Measurements from ENCODE around the gene UBIAD1.
A peak's percentile ranks its signal among the peaks of the same experiment; 100 is the strongest.
"Not testable (repeated sequence)": the region's sequence is repeated elsewhere in the genome, so short reads cannot be mapped to it uniquely, and the experiment has no call there.

UBIAD1 gene, protein sequence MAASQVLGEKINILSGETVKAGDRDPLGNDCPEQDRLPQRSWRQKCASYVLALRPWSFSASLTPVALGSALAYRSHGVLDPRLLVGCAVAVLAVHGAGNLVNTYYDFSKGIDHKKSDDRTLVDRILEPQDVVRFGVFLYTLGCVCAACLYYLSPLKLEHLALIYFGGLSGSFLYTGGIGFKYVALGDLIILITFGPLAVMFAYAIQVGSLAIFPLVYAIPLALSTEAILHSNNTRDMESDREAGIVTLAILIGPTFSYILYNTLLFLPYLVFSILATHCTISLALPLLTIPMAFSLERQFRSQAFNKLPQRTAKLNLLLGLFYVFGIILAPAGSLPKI

DNA sequence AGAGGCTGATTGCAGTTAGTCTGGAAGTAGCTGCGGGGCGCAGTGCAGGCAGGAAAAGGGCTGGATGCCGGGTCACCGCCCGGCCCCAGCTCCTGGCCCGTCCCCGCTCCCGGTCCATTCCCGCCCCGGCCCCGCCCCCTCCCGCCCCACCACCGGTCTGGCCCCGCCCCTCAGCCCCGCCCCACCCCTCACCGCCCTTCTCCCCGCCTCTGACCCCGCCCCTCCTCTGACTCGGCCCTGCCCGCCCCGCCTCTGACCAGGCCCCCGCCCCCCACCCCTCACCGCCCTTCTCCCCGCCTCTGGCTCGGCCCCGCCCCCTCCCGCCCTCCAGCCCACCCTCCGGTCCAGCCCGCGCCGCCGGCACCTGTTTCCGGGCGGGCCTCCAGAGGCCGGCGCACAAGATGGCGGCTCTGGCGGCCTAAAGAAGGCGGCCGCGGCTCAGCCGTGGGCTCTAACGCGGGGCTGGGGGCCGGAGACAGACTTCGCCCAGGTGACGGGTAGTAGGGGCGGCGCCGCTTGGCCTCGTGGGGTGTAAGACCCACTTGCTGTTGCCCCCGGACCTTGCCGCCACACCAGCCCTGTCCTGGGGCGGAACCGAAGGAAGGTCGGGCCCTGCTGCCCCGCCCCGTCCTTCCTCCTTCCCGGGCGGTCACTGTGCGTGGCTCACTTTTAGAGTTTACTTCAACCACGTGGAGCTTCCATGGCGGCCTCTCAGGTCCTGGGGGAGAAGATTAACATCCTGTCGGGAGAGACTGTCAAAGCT, at the start of gene UBIAD1:
Gene UBIAD1, plus strand, starts transcription at position 367 of the 763 bp plus-strand sequence. Its CDS starts 334 bp downstream, at position 701.
- DNase-seq: peak; percentile 64 to 80

DNA sequence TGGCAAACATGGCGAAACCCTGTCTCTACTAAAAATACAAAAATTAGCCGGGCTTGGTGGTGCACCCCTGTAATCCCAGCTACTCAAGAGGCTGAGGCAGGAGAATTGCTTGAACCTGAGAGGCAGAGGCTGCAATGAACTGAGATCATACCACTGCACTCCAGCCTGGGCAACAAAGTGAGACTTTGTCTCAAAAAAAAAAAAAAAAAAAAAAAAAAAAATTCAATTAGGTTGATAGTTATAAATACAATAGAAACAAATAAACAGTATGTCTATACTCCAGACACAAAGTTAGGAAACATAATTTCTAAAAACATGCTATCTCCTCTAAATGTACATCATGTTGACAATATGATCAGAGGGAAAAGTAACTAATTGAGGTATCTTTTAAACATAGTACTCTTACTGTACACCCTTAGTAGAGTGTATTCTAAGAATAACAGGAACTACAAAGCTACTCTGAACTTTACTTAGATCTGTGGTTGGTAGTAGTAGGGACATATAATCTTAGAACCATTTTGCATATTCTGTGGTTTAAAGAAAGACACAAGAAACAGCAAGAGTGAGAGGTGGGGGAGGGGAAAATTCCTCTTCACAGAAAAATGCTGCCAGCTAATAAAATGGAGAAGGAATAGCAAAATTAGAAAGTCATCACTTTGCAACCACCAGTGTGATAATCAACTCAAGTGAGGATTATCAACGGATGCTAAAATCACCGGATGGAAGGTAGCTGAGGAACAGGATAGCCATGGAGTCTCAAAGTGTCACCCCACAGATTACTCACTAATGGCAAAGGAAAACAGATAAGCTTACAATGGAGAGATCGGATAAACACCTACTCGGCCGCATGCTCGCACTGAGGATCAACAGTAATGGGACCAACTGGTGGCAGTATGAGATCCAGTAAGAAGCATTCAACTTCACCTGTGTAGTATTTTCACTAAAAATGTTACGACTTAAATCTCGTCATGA, 45.6 kb upstream of the UBIAD1 start:
- no peak for DNase-seq

DNA sequence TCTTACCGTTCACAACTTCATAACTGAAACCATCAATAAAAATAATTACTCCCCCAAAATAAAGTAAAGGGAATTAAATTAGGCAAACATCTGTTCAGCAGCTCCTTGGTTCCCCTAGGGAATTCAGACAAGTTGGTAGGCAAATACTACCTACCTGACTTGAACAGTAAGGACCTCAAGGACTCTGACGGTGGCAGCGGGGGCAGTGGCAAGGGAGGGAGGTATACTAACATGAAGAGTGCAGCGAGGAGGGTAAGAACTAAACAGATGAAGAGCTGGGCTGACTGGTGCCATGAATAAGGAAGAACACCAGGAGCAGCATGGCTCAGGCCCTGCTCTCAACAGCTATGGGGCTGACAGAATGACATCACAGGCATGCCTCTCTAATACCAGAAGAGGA, 43.8 kb upstream of the UBIAD1 start:
- no peak for DNase-seq

DNA sequence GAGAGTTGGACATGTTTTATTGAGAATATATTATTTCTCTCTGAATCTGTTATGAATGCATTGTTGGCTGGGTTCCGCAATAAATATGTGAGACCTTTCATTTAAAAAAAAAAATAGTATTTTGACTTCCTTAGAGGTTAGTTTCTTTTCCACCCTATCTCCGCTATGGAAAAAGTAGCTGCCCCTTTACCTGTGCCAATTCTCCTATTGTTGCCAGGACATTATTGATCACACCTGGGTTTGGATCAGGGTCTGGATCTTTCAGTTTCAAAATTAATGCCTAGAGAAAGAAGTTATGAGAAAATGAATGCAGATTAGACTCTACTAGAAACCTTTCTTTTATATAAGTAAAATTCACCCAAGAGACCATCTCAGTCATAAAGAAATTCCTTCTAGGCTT, 39.8 kb upstream of the UBIAD1 start:
- DNase-seq: no peak

DNA sequence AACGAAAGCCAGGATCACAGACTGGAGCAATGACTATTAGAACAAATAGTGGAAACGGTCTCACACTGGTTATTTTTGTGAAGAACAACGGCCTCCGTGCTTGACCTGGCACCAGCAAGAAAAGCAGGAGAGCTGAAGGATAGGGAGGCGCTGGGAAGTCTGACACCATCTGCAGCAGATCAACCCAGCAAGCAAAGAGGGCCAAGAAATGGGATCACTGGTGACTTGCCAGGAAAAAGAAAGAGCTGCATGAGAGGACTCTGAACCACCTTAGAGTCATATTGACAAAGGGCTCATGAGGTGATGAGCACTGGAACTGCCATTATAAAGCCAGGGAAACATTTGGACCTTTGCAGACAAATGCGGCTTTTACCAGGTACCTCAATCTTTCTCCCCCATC, 35.6 kb upstream of the UBIAD1 start:
- no peak for DNase-seq

DNA sequence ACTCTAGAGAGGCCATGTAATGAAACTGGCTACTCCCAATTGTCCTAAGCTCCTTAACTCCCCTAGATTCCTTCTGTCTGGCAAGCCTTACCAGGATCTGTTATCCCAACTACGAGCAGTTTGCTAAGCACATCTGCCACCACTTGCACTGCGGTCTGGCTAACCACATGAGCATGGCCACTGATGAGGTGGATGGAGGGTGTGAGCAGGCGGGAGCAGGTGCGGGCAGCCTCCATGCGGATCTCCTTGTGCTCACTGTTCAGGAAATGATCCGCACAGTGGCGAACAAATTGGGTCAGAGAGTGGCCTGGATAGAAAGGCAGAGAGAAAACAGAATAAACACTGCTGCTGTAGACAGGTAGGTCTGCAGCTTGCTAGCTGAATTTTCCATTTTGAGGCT, 34.7 kb upstream of the UBIAD1 start:
- no peak for DNase-seq

DNA sequence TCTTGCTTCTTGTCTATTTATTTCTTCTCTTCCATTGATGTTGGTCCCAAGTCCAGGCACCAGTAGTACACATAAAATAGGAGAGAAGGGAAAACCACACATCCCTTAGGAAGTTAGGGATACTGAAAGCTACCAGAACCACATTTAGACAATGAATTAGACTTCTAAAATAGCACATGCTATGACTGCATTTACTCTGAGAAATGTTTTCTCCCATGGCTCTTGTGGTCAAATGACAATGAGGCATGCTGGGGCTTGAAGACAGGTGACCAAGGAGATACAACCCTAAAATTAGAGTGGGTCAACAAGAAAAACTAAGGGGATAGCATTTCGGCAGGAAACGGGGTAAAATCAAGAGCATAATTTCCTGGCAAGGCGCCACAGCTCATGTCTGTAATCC, 27.8 kb upstream of the UBIAD1 start:
- no peak for DNase-seq

DNA sequence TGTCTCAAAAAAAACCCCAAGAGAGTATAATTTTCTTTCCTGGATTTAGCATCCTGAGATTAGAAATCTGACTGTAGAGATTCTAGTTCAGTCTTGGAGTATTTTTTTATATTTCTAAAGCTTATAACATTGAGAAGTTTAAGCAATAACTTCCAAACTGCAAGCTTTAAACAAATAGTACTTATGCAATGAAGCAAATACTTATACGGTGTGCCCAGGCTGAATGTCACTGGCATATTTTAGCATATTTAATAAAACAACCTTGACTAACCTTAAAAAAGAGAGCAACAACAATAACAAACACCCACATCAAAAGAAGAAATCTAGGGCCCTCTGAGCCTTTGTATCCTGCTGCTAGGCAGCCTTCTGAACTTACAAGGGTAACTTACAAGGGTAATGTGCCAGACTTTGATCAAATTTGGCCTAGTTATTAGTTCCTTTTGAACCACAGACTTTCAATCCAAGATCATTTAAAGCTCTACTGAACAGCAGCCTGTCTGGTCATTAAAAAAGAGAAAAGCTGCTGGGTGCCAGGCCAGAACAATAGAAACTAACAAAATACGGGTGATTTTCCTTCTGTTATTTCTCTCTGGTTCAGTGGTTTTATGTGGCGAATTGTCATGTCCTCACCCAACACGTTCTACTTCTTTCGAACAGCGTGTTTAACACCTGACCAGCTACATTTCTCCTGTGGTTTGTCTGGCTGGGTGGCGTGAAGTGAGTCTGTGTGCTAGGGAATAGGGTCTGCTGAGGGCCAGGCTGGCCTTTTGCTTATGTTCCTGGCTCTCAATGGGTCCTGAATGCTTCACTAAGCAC, 26.9 kb upstream of the UBIAD1 start:
- no peak for DNase-seq

DNA sequence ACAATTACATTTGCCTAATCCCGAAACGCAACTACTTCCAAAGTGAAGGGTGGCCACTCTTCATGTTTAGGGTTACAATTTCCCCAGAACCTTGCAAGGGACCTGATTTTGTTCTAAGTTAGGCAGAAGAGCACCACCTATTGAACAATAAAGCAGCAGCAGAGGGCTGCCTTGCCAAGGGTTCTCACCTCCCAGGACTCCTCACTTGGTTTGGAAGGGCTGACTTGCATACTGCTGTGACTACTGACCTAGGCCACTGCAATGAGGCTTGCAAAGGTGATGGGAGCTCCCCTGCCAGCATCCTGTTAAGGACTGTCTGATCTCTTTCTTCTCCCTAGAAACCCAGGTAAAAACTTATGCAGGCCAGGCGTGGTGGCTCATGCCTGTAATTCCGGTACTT, 24.8 kb upstream of the UBIAD1 start:
- DNase-seq: no peak

DNA sequence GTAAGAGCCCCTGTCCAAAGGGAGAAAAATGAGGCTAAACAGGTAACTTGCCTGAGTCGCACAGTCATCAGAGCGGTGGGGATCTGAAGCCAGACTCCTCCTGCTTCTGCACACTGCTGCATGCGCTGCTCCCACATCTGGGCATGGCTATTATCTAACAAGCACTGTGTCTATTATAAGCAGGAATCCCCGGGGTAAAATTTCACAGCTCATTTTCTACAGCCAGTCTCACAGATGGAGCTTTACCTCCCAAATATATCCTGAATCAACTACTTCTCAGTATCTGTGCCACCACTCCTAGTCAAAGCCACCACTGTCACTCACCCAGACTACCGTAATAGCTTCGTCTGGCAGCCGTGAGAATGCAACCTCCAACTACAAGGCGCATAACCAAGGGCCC, 20.5 kb upstream of the UBIAD1 start:
- DNase-seq: no peak

DNA sequence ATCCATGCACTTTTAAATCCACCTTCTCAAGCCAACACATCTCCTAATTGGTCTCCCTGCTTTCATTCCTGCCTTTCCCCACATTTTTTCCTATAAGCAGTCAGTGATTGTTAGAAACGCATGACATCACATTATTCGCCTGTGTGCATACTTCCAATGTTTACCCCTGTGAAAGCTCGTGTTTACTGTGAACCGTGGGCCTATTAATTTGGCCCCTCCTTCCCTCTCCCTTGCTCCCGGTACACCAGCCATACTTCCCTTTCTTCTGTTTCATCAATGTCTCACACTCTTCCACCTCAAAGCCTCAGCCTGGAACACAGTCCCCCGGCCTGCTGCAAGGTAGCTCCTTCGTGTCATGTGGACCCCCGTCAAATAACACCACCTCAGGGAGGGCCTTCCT, 19.8 kb upstream of the UBIAD1 start:
- DNase-seq: no peak

DNA sequence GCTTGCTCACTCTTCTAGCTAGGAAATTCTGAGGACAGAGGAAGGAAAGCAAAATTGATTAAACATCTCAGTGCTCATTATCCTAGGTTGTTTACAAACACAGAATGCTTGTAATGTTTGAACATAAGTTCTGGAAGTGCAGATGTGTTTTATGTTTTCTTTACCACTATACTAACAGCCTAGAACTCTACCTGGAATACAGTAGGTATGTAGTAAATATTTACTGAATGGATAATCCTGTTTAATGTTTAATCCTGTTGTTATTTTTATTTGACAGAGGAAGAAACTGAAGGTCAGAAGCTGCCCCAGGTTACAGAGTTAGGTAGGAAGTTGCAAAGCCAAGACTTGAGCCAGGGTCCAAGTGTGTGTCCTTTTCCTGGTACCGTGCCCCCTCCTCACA, 16.7 kb upstream of the UBIAD1 start:
- no peak for DNase-seq

DNA sequence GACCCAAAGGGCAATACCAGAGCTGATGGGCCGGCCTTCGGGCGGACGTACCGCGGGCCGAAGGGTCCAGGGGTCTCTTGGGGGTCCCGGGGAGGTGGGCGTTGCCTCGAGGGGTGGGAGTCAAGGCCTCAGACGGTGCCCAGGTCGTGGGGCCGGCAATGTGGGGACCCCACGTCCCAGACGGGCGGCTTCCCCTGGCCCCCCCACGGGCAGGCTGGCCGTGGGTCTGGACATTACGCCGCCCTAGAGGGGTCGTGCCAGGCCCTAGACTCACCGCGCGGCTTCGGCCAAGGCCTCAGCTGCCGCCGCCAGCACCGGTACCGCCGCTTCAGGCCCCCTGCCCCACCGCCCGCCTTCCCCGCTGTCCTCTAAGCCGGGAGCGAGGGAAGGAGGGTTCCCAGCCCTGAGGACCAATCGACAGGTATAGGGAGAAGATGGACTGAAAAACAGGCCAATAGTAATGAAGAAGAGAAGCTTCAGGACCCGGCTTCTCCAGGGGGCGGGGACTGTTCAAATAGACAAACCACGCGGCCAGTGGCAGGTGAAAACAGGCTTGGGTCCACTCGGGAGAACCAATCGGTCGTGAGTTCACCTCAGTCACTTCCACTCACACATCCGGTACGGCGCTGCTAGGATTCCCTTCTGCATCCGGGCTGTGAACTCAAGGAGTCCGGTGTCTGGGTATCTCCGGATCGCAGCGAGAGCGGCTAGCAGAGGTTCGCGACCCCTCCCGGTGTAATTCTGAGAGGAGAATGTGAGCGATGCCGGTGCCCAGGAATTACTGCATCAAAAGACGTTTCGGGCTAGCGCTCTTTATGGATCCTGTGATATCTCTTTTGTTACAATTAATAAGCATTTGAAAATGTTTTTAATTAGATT, 10.6 kb upstream of the UBIAD1 start, which contains the start of gene MTOR:
Gene MTOR, minus strand, starts transcription at position 381 of the 879 bp plus-strand sequence. CDS start 3,142 bp downstream, outside the sequence.
- peak; percentile 72 to 99 for DNase-seq

DNA sequence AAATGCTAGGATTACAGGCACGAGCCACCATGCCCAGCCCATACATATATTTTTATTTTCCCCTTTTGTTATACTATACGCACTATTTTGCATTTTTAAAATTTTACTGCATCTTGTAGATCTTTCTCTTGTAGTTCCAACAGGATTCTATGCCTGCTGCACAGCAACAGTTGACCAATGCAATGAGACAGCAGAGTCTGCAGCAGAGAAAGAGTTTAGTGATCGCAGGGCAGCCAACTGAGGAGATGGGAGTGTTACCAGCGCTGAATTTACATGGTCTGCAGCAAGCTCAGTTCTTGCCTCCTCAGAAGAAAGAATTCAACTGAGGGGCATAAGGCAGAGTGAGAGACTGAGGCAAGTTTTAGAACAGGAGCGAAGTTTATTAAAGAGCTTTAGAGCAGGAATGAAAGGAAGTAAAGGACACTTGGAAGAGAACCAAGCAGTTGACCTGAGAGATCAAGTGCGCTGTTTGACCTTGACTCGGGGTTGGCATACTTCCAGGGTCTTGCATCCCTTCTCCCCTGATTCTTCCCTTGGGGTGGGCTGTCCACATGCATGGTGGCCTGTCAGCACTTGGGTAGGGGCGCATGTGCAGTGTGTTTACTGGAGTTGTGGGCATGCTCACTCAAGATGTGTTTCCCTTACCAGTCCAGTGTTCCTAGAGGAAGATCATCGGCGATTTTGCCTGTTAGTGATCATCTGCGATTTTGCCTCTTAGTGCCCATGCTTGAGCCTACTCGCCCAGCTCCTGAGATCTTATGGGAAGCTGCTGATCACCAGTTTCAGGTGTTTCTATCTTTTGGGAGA, 6.5 kb upstream of the UBIAD1 start:
- no peak for DNase-seq

DNA sequence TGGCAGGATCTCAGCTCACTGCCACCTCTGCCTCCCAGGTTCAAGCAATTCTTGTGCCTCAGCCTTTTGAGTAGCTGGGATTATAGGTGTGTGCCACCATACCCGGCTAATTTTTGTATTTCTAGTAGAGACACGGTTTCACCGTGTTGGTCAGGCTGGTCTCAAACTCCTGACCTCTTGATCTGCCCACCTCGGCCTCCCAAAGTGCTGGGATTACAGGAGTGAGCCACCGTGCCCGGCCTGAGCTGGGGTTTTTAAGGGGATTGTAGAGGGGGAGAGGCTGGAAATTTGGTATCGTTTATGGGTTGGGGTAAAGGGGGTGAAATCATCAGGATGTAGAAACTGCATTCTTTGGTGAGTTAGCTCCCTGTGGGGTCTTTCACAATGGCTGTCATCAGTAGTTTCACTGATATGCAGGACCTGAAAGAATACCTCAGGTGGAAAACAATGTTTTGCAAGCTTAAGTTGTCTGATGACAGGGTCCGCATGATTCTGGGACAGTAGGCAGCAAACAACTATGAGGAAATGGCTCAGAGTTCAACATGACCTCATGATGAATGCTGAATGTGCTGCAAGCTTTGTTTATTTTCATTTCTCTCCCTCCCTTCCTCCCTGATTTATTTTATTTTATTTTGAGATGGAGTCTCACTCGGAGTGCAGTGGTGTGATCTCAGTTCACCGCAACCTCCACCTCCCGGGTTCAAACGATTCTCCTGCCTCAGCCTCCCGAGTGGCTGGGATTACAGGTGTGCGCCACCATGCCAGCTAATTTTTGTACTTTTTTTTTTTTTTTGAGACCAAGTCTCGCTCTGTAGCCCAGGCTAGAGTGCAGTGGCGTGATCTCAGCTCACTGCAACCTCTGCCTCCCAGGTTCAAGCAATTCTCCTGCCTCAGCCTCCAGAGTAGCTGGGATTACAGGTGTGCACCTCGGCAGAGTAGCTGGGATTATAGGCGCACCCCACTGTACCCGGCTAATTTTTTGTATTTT, 5.4 kb upstream of the UBIAD1 start:
- DNase-seq: not testable (repeated sequence)

DNA sequence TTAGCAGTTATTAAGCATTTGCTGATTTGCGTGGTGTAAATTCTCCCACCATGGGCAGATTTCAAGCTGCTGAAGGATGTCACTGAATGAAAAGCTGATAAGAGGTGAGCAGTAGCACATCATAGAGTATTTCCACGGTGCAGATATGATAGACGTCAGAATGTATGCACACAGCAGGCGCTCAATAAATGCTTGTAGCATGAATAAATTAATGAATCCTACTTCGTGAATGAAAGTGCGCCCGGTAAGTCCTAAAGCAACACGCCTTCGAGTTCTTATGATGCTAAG, 510 bp upstream of the UBIAD1 start:
- DNase-seq: no peak

DNA sequence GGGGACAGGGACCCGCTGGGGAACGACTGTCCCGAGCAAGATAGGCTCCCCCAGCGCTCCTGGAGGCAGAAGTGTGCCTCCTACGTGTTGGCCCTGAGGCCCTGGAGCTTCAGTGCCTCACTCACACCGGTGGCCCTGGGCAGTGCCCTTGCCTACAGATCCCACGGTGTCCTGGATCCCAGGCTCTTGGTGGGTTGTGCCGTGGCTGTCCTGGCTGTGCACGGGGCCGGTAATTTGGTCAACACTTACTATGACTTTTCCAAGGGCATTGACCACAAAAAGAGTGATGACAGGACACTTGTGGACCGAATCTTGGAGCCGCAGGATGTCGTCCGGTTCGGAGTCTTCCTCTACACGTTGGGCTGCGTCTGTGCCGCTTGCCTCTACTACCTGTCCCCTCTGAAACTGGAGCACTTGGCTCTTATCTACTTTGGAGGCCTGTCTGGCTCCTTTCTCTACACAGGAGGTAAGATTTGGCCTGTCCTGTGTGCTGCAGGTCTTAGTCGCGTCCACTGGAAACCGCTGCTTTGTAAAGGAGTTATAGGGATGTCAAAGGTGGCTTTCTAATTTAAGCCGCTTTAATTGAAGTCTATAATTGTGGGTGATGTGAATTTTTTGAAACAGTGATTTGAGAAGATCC, 717 bp downstream of the UBIAD1 start:
- DNase-seq: no peak

DNA sequence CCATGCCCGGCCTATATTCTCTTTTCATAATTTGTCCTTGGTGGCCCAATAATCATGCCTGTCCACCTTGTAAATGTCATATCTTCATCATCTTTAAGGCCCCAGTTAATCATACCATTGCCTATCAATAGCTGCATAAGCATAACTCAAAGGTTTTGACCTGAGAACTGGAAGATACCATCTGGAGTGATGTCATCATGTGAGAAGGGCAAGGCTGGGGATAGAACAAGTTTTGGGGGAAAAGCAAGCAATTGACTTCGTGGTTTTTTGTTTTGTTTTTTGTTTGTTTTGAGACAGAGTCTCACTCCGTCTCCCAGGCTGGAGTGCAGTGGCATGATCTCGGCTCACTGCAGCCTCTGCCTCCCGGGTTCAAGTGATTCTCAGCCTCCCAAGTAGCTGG, 6.2 kb downstream of the UBIAD1 start:
- DNase-seq: no peak

DNA sequence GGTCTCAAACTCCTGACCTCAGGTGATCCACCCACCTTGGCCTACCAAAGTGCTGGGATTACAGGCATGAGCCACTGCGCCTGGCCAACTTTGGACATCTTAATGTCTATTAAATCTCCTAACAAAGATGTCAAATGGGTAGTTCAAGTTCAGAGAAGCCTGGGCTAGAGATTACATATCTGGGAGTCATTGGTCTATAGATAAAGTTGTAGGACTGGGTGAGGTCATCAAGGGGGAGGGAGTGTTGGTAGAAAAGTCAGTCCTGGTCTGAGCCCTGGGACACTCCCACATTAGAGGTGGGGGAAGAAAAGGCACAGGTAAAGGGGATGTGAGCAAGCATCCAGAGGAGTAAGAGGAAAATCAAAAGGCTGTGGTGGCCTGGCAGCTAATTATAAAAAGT, 6.6 kb downstream of the UBIAD1 start:
- DNase-seq: no peak

Measured in bone marrow (tissue), 2 donors.